BLaER1 (cell line): Measurements from ENCODE around the gene ADCY9.

ENCODE experiments used
- H3K27ac ChIP-seq: shearing (Covaris generic); formaldehyde crosslinking; 2 replicates; pipeline ENCODE4 v1.8.1; 2022
- H3K27me3 ChIP-seq: shearing (Covaris generic); formaldehyde crosslinking; 2 replicates; pipeline ENCODE4 v1.8.1; 2022
- H3K36me3 ChIP-seq: shearing (Covaris generic); formaldehyde crosslinking; 2 replicates; pipeline ENCODE4 v1.8.1; 2022
- H3K4me1 ChIP-seq: shearing (Covaris generic); formaldehyde crosslinking; 2 replicates; pipeline ENCODE4 v1.8.1; 2022
- H3K4me2 ChIP-seq: shearing (Covaris generic); formaldehyde crosslinking; 2 replicates; pipeline ENCODE4 v1.8.1; 2022
- H3K4me3 ChIP-seq: shearing (Covaris generic); formaldehyde crosslinking; 2 replicates; pipeline ENCODE4 v1.8.1; 2022
- H3K9ac ChIP-seq: shearing (Covaris generic); formaldehyde crosslinking; 2 replicates; pipeline ENCODE4 v1.8.1; 2022
- H3K9me3 ChIP-seq: shearing (Covaris generic); formaldehyde crosslinking; 2 replicates; pipeline ENCODE4 v1.8.1; 2022
- H4K20me1 ChIP-seq: shearing (Covaris generic); formaldehyde crosslinking; 2 replicates; pipeline ENCODE4 v1.8.1; 2022
- Cebpa-rat ChIP-seq: shearing (Covaris generic); IDR thresholded peaks from 2 replicates; pipeline ENCODE4 v1.8.1; 2022

The ADCY9 gene

DNA sequence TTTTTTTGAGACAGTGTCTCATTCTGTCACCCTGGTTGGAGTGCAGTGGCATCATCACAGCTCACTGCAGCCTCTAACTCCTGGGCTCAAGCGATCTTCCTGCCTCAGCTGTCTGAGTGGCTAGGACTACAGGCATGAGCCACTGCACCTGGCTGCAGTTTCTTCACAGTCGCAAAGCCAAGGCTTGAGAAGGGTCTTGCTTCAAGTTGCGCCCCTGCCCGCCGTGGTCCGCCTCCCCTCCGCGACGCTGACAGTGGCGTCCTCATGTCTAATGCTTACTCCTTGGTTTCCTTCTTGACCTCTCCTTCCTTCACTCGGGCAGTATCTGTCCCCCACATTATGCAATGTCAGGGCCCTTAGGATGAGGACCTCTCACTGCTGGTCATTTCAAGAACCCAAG lies 112.7 kb downstream of the ADCY9 start:
- Histone ChIP-seq H3K4me1 (peaks cover 78% of the 10 kb centered on the region), H4K20me1 (peaks cover 97% of the 10 kb centered on the region), H3K9me3 (no peaks in the 10 kb centered on the region), H3K4me3 (no peak overlapping the region), H3K27ac (no peak overlapping the region), H3K36me3 (peaks cover 71% of the 10 kb centered on the region), H3K4me2 (peak overlapping the region; percentile 41), H3K27me3 (no peaks in the 10 kb centered on the region), H3K9ac (no peak overlapping the region)
- TF ChIP-seq Cebpa-rat = no peak

DNA sequence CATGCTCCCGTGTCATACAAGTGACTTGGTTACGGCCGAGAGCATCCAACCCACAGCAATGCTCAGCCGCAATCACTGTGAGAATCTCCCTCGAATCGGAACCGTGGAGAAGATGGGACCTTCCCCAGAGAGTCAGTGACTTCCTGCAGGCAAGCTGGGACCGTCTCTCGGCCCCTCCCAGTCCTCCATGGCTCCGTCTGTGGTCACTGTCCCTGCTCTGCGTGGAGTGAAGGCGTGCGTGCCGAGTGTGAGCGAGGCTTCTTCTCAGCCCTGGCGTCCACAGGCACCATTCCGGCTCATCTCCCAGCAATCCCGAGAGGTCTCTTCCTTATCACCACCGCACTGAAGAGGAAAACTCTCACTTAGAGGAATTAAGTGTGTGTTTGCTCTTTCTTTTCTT lies 113.1 kb downstream of the ADCY9 start:
- Histone ChIP-seq H3K4me3 (no peak overlapping the region), H3K27ac (no peak overlapping the region), H3K36me3 (peaks cover 71% of the 10 kb centered on the region), H4K20me1 (peaks cover 96% of the 10 kb centered on the region), H3K9me3 (no peaks in the 10 kb centered on the region), H3K27me3 (no peaks in the 10 kb centered on the region), H3K9ac (no peak overlapping the region; the same call in 1 of the 2 replicates), H3K4me1 (peaks cover 78% of the 10 kb centered on the region), H3K4me2 (peak overlapping the region; percentile 41)
- TF ChIP-seq Cebpa-rat = no peak

DNA sequence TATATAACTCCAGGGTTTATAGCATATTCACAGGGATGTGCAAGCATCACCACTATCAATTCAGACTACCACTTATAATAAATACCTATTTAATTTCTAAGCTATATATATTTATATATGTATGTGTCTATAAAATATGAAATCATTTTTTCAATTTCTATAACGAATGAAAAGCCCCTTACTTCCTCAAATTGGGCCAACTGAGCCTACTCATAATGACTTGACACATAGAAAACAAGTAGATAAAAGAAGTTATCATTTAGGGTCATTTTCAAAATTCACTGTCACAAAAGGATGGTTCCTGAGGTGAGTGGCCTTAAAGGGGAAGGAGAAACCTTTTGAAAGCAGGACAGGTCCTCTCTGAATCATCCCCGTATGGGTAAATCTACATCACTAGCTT lies 114.1 kb downstream of the ADCY9 start:
- H3K36me3 ChIP-seq = peaks cover 67% of the 10 kb centered on the region
- H3K4me1 ChIP-seq = peaks cover 78% of the 10 kb centered on the region
- no peaks in the 10 kb centered on the region for H3K27me3 ChIP-seq
- no peak overlapping the region for H3K4me2 ChIP-seq
- H3K9ac ChIP-seq = no peak overlapping the region
- H3K9me3 ChIP-seq = no peaks in the 10 kb centered on the region
- no peak for TF ChIP-seq Cebpa-rat
- H3K4me3 ChIP-seq = no peak overlapping the region
- H3K27ac ChIP-seq = no peak overlapping the region
- H4K20me1 ChIP-seq = peaks cover 96% of the 10 kb centered on the region

DNA sequence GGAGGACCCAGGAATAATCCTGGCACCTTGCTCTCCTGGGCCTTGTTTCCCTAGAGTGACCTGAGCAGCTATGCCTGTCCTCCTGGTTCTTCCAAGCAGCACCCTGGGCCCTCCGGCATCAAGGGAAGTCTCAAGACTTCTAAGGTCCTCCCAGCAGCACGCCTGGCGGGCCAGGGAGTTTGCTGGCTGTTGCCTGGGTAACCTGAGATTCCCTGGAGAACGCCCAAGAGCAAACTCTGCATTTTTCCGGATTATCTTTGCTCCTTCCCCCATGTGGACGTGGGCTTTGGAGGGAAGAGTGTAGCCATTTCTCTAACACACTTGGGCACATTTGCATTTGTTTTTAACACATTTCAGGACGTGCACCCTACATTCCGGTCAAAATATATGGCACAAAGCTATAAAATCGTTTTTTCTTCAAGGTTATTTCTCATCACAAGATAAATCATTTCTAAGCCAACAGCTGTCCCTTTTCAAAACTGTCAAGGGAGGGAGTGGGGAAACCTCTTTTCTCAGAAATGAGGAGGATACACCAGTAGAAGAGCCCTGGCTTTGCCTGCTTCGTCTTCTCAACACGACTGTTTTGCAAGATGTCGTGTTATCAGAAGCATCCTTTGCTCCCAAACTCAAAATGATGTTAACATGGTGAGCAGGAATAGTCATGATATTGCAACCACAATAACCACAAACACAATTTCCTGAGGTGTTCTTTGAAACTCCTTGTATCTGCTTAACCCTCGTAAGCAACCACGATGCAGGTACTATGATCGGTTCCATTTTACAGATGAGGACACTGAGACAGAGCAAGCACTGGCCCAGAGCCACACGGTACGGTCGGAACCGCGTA lies 116.5 kb downstream of the ADCY9 start:
- peak overlapping the region; percentile 33 for H3K4me2 ChIP-seq
- no peaks in the 10 kb centered on the region for H3K27me3 ChIP-seq
- peaks cover 58% of the 10 kb centered on the region for H3K36me3 ChIP-seq
- TF ChIP-seq Cebpa-rat = no peak
- H3K4me1 ChIP-seq = peaks cover 56% of the 10 kb centered on the region
- no peak overlapping the region for H3K4me3 ChIP-seq
- H4K20me1 ChIP-seq = peaks cover 92% of the 10 kb centered on the region
- H3K27ac ChIP-seq = no peak overlapping the region
- no peaks in the 10 kb centered on the region for H3K9me3 ChIP-seq
- no peak overlapping the region for H3K9ac ChIP-seq

DNA sequence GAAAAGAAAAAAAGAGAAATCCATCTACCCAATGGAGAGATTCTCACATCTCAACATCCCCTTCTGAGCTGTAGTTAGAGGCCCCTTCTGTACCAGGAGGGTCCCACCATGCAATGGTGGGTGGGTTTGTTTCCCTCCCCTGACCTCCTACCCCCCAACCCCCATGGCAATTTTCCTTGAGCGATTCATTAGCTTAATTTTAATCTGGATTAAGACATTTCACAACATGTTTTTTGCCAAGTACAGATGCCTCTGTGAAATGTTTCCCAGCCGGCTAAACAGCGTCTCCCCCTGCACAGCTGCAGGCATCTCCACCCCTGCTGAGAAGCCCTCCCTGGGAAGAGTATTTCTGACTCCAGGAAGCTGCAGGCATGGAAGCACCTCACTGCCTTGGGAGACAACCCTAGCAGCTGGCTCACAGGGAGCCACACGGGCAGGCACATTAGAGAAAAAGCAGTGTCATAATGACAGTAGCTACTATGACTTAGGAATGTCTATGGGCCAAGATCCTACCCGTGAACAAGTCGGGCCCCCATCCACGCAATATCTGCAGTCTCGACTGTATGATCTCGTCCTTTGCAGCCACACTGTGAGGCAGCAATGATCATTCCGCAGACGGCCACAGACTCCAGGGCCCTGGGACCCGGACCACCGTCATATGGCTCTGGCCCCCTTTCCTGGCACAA lies 117.3 kb downstream of the ADCY9 start:
- no peaks in the 10 kb centered on the region for H3K27me3 ChIP-seq
- peak overlapping the region; percentile 33 for H3K4me2 ChIP-seq
- TF ChIP-seq Cebpa-rat = no peak
- H3K4me3 ChIP-seq = no peak overlapping the region
- no peaks in the 10 kb centered on the region for H3K9me3 ChIP-seq
- H3K9ac ChIP-seq = no peak overlapping the region
- peaks cover 84% of the 10 kb centered on the region for H4K20me1 ChIP-seq
- H3K27ac ChIP-seq = no peak overlapping the region
- H3K36me3 ChIP-seq = peaks cover 58% of the 10 kb centered on the region
- peaks cover 49% of the 10 kb centered on the region for H3K4me1 ChIP-seq

DNA sequence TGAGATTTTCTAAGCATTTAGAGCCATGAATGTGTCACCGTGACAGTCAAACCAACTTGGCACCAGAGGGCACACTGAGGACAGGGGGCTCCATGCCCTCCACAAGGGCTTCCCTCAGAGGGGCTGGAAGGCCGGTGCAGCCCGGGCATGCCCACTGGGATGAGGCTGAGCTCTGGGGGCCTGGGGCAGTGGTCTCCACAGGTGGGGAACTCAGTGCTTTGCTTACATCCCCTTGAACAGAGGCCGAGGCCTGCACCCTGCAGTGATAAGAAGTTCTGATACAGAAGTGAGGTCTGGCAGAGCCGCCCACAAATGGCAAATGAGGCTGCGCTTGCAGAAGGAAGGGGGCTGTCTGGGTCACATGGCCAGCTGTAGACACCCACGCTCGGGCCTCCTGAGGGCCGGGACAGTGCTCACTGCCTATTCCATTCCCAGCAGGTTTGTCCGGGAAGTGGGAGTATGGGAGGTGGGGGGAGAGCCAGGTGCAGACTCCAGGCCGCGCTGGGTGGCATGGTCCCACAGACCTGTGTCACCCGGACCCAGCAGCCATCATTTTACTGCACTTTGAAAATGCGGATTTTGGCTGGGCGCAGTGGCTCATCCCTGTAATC lies 118.9 kb downstream of the ADCY9 start:
- peaks cover 59% of the 10 kb centered on the region for H3K36me3 ChIP-seq
- H3K4me1 ChIP-seq = peaks cover 33% of the 10 kb centered on the region
- H3K27ac ChIP-seq = no peak overlapping the region
- peaks cover 77% of the 10 kb centered on the region for H4K20me1 ChIP-seq
- no peak for TF ChIP-seq Cebpa-rat
- H3K27me3 ChIP-seq = no peaks in the 10 kb centered on the region
- no peak overlapping the region for H3K9ac ChIP-seq
- H3K4me3 ChIP-seq = no peak overlapping the region
- no peaks in the 10 kb centered on the region for H3K9me3 ChIP-seq
- no peak overlapping the region for H3K4me2 ChIP-seq

DNA sequence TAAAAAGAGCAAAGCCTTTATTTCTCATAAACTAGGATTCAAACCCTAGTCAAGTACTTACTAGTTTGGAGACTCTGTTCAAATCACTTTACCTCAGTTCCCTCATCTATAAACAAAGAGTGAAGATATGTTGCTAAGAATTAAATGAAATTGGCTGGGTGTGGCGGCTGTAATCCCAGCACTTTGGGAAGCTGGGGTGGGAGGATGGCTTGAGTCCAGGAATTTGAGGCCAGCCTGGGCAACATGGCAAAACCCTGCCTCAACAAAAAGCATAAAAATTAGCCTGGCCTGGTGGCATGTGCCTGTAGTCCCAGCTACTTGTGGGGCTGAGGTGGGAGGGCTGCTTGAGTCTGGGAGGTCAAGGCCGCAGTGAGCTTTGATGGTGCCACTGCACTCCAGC lies 121.2 kb downstream of the ADCY9 start:
- Histone ChIP-seq H3K4me2 (no peak overlapping the region), H3K27ac (no peak overlapping the region), H3K4me1 (peaks cover 12% of the 10 kb centered on the region), H3K9me3 (no peaks in the 10 kb centered on the region), H4K20me1 (peaks cover 57% of the 10 kb centered on the region), H3K36me3 (peaks cover 72% of the 10 kb centered on the region), H3K4me3 (no peak overlapping the region), H3K27me3 (no peaks in the 10 kb centered on the region), H3K9ac (no peak overlapping the region)
- TF ChIP-seq Cebpa-rat = no peak

DNA sequence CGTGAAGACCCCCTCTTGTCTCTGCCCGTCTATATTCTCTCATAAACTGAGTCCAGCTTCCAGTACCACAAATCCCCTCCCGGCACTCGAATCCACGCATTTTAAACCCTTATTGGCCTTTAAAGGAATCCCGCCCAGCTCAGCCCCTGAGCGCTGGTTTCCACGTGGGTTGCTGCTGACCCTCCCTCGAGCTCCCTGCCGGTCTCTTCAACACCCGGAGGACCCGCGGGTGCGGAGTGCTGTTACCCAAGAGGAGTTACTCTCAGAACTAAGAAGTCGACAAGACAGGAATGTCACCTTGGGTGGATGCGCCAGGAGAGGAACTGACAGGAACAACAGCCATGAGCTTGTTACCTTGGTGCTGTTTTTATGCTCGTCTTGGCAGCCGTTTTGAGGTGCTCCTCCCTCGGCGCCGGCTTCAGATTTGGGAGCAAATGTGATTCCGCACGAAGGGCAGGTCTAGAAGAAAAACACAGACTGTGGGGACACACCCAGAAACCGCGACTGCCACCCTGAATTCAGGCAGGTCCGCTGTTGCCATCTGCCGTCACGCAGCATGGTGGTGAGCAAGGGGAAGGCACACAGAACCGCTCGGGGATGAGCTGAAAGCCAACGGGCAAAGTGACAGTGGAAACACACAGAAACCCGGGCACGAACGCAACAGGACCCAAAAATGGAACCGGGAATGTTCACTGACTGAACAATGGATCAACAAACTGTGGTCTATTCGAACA lies 123.0 kb downstream of the ADCY9 start:
- H3K27me3 ChIP-seq = no peaks in the 10 kb centered on the region
- no peak for TF ChIP-seq Cebpa-rat
- no peak overlapping the region for H3K9ac ChIP-seq
- H3K9me3 ChIP-seq = no peaks in the 10 kb centered on the region
- H3K4me1 ChIP-seq = no peaks in the 10 kb centered on the region
- peaks cover 86% of the 10 kb centered on the region for H3K36me3 ChIP-seq
- no peak overlapping the region for H3K4me2 ChIP-seq
- no peak overlapping the region for H3K4me3 ChIP-seq
- peaks cover 40% of the 10 kb centered on the region for H4K20me1 ChIP-seq
- H3K27ac ChIP-seq = no peak overlapping the region

DNA sequence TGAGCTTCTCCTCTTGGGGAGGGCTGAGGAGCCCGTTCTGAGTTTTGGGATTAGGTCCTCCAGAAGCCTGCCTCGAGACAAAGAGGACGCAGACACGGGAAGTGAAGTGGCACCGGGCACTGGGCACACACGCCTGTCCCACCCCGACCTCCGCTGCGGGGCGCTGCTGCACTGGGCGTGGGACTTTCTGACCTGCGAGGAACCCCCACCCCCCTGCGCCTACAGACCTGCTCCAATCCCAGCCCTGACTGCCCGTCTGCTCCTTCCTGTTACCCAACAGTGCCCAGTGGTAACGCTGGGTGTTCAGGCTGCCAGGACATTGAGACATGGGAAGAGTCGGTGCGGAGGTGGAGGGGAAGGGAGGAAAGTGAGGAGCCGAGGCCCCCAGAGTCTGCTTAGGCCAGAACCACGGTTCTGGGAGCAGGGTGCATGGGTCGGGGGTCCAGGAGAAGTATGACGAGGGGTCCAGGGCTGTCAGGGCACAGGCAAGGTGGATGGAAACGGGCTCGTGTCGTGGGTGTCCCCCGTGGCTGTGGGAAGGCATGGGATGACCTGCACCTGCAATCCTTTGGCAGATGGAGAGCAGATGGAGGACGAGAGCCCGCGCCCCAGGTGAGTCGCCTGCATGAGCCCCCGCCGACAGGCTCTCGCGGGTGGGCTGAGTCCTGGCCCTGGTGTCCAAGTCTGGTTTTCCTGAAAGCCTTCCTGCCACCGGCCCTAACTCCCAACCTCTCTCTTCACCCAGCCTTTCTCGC lies 123.8 kb downstream of the ADCY9 start:
- TF ChIP-seq Cebpa-rat = no peak
- H3K36me3 ChIP-seq = peaks cover 90% of the 10 kb centered on the region

More for the DNA sequence above, 123.8 kb downstream of the ADCY9 start:
- no peaks in the 10 kb centered on the region for H3K9me3 ChIP-seq
- no peaks in the 10 kb centered on the region for H3K27me3 ChIP-seq
- H3K4me2 ChIP-seq = no peak overlapping the region
- H3K4me3 ChIP-seq = no peak overlapping the region
- no peaks in the 10 kb centered on the region for H3K4me1 ChIP-seq
- no peak overlapping the region for H3K27ac ChIP-seq
- H3K9ac ChIP-seq = no peak overlapping the region
- peaks cover 33% of the 10 kb centered on the region for H4K20me1 ChIP-seq
